Cardiac fibroblast (primary cell): Measurements from ENCODE around the gene CNIH2.

Experiments used
- DNase-seq, 2 donors: peaks; one replicate each; pipeline versions ENCODE4 v3.0.0 to v3.0.0-alpha.2; 2010; ENCODE audit warnings: low read depth in 2 of 2
- H3K4me3 ChIP-seq, 2 donors: replicated peaks in 1 of 2; 1 replicate in 1 of 2; 2 replicates in 1 of 2; pipeline ENCODE4 v1.5.1; 2011; ENCODE audit warnings: low read depth in 2 of 2, low read length in 2 of 2, mild to moderate bottlenecking in 2 of 2, moderate library complexity in 1 of 2
- CTCF ChIP-seq: IDR thresholded peaks from one replicate; pipeline ENCODE4 v1.5.1; 2011; ENCODE audit warnings: low read depth, mild to moderate bottlenecking, low read length, inconsistent platforms

Gene CNIH2

GRCh38 chr11:66233301-66233700 is 44.7 kb upstream of the CNIH2 start:
- TF ChIP-seq CTCF: no peak
- H3K4me3 ChIP-seq: no peak overlapping the region
- DNase-seq: no peak

- no peak for TF ChIP-seq CTCF
- no peak for DNase-seq
- no peak overlapping the region for H3K4me3 ChIP-seq
These were observed 42.8 kb upstream of the CNIH2 start for GRCh38 chr11:66235141-66235540.

- no peak overlapping the region for H3K4me3 ChIP-seq
- DNase-seq: no peak
- no peak for TF ChIP-seq CTCF
These were observed 40.1 kb upstream of the CNIH2 start for GRCh38 chr11:66237867-66238266.

- no peak overlapping the region for H3K4me3 ChIP-seq
These were observed 39.1 kb upstream of the CNIH2 start for GRCh38 chr11:66238786-66239413.

GRCh38 chr11:66239511-66239910 is 38.5 kb upstream of the CNIH2 start:
- no peak for TF ChIP-seq CTCF
- H3K4me3 ChIP-seq: no peak overlapping the region
- no peak for DNase-seq

More at GRCh38 chr11:66238786-66239413, 39.1 kb upstream of the CNIH2 start:
- no peak for DNase-seq
- no peak for TF ChIP-seq CTCF

GRCh38 chr11:66239998-66240780 is 37.8 kb upstream of the CNIH2 start:
- no peak overlapping the region for H3K4me3 ChIP-seq
- no peak for DNase-seq
- no peak for TF ChIP-seq CTCF

- H3K4me3 ChIP-seq: no peak overlapping the region
- DNase-seq: no peak
- TF ChIP-seq CTCF: no peak
These were observed 37.2 kb upstream of the CNIH2 start for GRCh38 chr11:66240781-66241136.
